ENCODE results near the gene ARL2.

Gene ARL2

DNA sequence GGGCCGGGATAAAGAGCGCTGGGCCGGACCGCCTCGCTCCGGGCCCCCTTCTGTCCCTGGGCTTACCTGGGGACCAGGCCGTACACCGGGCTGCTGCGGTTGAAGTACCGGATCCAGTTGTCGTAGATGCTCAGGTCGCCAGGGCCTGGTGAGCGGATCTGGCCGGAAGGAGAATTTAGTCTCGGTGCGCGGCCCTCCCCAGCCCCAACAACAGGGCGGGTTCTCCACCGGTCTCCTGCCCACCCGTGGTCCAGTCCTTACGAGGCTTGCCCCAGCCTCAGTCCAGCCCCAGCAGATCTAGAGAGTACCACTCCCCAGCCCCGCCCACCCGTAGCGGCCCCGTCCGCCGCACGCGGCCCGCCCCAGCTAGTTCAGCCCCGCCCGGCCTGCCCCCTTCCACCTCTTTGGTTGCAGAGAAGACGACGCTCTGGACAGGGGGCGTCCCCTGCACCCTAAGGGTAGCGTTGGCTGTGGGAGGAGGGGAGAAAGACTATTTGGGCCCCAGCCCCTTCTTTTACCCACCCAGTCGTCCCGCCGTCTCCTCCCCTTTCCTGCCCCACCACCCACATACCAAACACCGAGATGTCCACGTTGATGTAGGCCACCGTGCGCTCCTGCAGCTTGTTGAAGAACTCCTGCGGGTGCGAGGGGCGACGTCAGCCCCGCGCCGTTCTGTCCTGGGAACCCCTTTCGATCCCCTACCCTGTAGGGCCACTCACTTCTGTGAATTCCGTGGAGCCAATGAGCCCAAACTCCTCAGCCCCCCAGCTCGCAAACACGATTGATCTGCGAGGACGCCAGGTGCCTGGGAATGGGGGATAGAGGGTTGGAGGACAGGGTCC lies 33.8 kb downstream of the ARL2 start:
- POLR2A ChIA-PET = no interaction called here
- no peaks in the 10 kb centered on the region for H3K9me3 ChIP-seq (ENCODE audit: control insufficient read depth, insufficient read depth, low read depth, low read length)
- no peak overlapping the region for H3K27ac ChIP-seq (ENCODE audit: extremely low read depth, low read depth, low read length)
- TF ChIP-seq ZNF768 (tag by site-specific recombination; IDR thresholded peaks at IDR 0.05) = no peak
- TF ChIP-seq ZNF529 (tag by site-specific recombination; IDR thresholded peaks at IDR 0.05; ENCODE audit: insufficient replicate concordance) = no peak
- TF ChIP-seq ZNF16 (tag by site-specific recombination; IDR thresholded peaks at IDR 0.05; ENCODE audit: low read depth) = no peak
- TF ChIP-seq, protein P1, sequence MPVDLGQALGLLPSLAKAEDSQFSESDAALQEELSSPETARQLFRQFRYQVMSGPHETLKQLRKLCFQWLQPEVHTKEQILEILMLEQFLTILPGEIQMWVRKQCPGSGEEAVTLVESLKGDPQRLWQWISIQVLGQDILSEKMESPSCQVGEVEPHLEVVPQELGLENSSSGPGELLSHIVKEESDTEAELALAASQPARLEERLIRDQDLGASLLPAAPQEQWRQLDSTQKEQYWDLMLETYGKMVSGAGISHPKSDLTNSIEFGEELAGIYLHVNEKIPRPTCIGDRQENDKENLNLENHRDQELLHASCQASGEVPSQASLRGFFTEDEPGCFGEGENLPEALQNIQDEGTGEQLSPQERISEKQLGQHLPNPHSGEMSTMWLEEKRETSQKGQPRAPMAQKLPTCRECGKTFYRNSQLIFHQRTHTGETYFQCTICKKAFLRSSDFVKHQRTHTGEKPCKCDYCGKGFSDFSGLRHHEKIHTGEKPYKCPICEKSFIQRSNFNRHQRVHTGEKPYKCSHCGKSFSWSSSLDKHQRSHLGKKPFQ (tag by site-specific recombination; IDR thresholded peaks at IDR 0.05) = no peak
- TF ChIP-seq ZBTB17 (tag by site-specific recombination; IDR thresholded peaks at IDR 0.05) = no peak
- TF ChIP-seq ZBTB1 (tag by site-specific recombination; IDR thresholded peaks at IDR 0.05) = no peak
- no peak for TF ChIP-seq ZNF366 (tag by site-specific recombination; conservative IDR thresholded peaks at IDR 0.05)
- TF ChIP-seq ZNF785 (tag by site-specific recombination; IDR thresholded peaks at IDR 0.05) = no peak
- TF ChIP-seq ZNF184 (tag by site-specific recombination; IDR thresholded peaks at IDR 0.05) = no peak
- no peaks in the 10 kb centered on the region for H3K4me1 ChIP-seq (ENCODE audit: control insufficient read depth, insufficient read depth, low read length)
- CTCF ChIA-PET = interaction anchor here (1.2 kb wide), 1 partner anchor 28 kb away, joined by 3 read pairs; no protein-coding TSS in a partner anchor
- H3K4me3 ChIP-seq (ENCODE audit: low read depth, low read length) = no peak overlapping the region
- peaks cover 0 to 31% of the 10 kb centered on the region in 2 experiments; a peak in 1 of 3 replicates for H3K36me3 ChIP-seq (ENCODE audit: control insufficient read depth in 2 of 2, insufficient read depth in 1 of 2, low read length in 2 of 2)

DNA sequence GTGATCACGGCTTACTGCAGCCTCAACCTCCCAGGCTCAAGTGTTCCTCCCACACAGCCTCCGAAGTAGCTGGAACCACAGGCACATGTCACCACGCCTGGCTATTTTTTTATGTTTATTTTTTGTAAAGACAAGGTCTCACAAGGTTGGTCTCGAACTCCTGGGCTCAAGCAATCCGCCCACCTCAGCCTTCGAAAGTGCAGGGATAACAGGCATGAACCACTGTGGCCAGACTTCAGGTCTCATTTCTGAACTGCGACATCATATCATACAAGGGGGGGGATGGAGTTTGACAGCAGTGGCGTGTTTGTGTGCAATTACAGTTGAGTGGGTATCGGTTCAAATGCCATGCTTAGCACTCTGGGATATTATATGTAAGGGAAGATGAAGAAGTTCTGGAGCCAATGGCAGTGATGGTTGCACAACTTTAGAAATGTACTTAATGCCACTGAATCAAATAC lies 37.5 kb downstream of the ARL2 start:
- H3K9me3 ChIP-seq (ENCODE audit: control insufficient read depth, insufficient read depth, low read depth, low read length) = no peaks in the 10 kb centered on the region
- CTCF ChIA-PET = interaction anchor here (0.5 kb wide), 1 partner anchor 100 kb away, joined by 3 read pairs; no protein-coding TSS in a partner anchor
- TF ChIP-seq EGR2 (tag by site-specific recombination; IDR thresholded peaks at IDR 0.05; ENCODE audit: low read depth) = peak; percentile 29; the same call in 1 of the 2 replicates
- peak; percentile 10; the same call in 1 of the 2 replicates for TF ChIP-seq OSR2 (tag by site-specific recombination; IDR thresholded peaks at IDR 0.05)
- TF ChIP-seq, protein P2, sequence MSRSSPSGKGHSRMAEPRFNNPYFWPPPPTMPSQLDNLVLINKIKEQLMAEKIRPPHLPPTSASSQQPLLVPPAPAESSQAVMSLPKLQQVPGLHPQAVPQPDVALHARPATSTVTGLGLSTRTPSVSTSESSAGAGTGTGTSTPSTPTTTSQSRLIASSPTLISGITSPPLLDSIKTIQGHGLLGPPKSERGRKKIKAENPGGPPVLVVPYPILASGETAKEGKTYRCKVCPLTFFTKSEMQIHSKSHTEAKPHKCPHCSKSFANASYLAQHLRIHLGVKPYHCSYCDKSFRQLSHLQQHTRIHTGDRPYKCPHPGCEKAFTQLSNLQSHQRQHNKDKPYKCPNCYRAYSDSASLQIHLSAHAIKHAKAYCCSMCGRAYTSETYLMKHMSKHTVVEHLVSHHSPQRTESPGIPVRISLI (tag by site-specific recombination; IDR thresholded peaks at IDR 0.05) = peak; percentile 91
- no peak for TF ChIP-seq ZNF391 (tag by site-specific recombination; IDR thresholded peaks at IDR 0.05; ENCODE audit: borderline replicate concordance, low read depth)
- TF ChIP-seq ZFHX2 (tag by site-specific recombination; conservative IDR thresholded peaks at IDR 0.05) = peak; percentile 66
- no peak for TF ChIP-seq ZNF274 (IDR thresholded peaks at IDR 0.05; ENCODE audit: low read length)
- TF ChIP-seq ZNF274 (tag by site-specific recombination; IDR thresholded peaks at IDR 0.05; ENCODE audit: borderline replicate concordance) = no peak
- peaks cover 0 to 2% of the 10 kb centered on the region in 2 experiments; a peak in 1 of 3 replicates for H3K36me3 ChIP-seq (ENCODE audit: control insufficient read depth in 2 of 2, insufficient read depth in 1 of 2, low read length in 2 of 2)
- H3K4me1 ChIP-seq (ENCODE audit: control insufficient read depth, insufficient read depth, low read length) = no peaks in the 10 kb centered on the region
- no peak overlapping the region for H3K4me3 ChIP-seq (ENCODE audit: low read depth, low read length)
- no peak overlapping the region for H3K27ac ChIP-seq (ENCODE audit: extremely low read depth, low read depth, low read length)
- POLR2A ChIA-PET = interaction anchor here (0.7 kb wide), 1 partner anchor 27 kb away, joined by 6 read pairs; no protein-coding TSS in a partner anchor

DNA sequence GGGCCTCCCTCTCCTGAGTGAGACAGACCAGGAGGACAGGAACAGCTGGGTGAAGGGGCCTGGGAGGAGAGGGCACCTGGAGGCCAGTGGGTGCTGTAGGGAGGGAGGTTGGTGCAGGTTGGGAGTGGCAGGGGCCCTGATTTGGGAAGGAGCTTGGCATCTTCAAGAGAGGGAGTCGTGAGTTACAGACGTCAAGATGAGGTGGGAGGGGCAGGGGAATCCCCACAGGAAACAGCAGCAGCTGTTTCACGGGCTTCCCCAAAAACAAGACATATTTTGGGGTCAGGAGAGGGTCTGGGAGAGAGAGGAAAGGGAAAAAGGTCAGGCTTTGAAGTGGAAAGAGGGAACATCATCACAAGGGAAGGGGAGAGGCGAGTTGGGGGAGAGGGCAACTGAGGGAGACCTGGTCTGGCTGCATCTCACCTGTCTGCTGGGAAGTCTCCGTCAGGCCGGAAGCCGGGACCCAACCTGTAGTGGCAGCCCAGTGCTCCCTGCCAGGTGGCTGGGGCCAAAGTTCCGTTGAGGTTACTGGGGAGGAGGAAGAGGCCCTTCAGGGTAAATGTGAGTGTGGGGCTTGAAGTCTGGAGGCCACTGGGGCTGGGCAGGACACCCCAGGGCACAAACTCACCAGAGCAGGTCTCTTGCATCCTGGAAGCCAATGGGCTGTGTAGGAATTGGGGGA lies 40.0 kb downstream of the ARL2 start:
- H3K9me3 ChIP-seq (ENCODE audit: control insufficient read depth, insufficient read depth, low read depth, low read length) = no peaks in the 10 kb centered on the region
- no peak overlapping the region for H3K4me3 ChIP-seq (ENCODE audit: low read depth, low read length)
- no peaks in the 10 kb centered on the region for H3K36me3 ChIP-seq (ENCODE audit: control insufficient read depth in 2 of 2, insufficient read depth in 1 of 2, low read length in 2 of 2)
- ChIA-PET POLR2A (no interaction called here), CTCF (no interaction called here)
- no peak overlapping the region for H3K27ac ChIP-seq (ENCODE audit: extremely low read depth, low read depth, low read length)
- H3K4me1 ChIP-seq (ENCODE audit: control insufficient read depth, insufficient read depth, low read length) = no peaks in the 10 kb centered on the region
- TF ChIP-seq ZNF350 (tag by site-specific recombination; IDR thresholded peaks at IDR 0.05) = no peak
- no peak for TF ChIP-seq ZNF211 (tag by site-specific recombination; IDR thresholded peaks at IDR 0.05; ENCODE audit: low read depth)
- no peak for TF ChIP-seq ZNF623 (tag by site-specific recombination; IDR thresholded peaks at IDR 0.05)
- TF ChIP-seq ZFP69B (tag by site-specific recombination; IDR thresholded peaks at IDR 0.05) = no peak
- no peak for TF ChIP-seq ZNF221 (tag by site-specific recombination; IDR thresholded peaks at IDR 0.05; ENCODE audit: borderline replicate concordance)
- TF ChIP-seq ZNF48 (tag by site-specific recombination; IDR thresholded peaks at IDR 0.05) = no peak
- TF ChIP-seq ZSCAN23 (tag by site-specific recombination; IDR thresholded peaks at IDR 0.05) = no peak
- TF ChIP-seq, protein P3, sequence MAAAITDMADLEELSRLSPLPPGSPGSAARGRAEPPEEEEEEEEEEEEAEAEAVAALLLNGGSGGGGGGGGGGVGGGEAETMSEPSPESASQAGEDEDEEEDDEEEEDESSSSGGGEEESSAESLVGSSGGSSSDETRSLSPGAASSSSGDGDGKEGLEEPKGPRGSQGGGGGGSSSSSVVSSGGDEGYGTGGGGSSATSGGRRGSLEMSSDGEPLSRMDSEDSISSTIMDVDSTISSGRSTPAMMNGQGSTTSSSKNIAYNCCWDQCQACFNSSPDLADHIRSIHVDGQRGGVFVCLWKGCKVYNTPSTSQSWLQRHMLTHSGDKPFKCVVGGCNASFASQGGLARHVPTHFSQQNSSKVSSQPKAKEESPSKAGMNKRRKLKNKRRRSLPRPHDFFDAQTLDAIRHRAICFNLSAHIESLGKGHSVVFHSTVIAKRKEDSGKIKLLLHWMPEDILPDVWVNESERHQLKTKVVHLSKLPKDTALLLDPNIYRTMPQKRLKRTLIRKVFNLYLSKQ (tag by site-specific recombination; IDR thresholded peaks at IDR 0.05; ENCODE audit: borderline replicate concordance) = no peak
